ENCODE data around the gene SUGCT.

SUGCT gene

DNA sequence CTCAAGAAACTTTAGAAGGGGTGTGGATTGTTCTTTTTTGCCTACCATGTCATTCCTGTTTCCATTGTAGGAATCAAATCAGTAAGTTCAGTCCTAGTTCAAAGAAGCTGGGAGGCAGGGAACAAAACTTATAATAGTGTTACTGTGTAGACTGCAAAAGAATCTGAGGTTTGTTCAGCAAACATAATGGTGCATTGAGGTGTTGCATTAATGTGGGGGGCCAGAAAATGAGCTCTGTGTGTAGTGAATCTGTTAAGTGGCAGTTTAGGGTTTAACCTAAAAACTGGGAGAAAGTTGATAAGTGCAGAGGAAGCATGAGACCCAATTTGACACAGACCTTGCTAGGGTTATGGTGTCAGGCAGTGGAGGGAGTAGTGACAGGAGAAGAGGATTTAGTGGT is 197.7 kb downstream of the SUGCT start:
- no peak overlapping the region for H3K4me3 ChIP-seq
- no peaks in the 10 kb centered on the region for H4K20me1 ChIP-seq
- no peaks in the 10 kb centered on the region for H3K27me3 ChIP-seq
- no peaks in the 10 kb centered on the region for H3K9me3 ChIP-seq
- no peaks in the 10 kb centered on the region for H3K36me3 ChIP-seq
- no peak overlapping the region for H3K9ac ChIP-seq
- no peak overlapping the region for H3K4me2 ChIP-seq
- H3K27ac ChIP-seq, result no peak overlapping the region
- no peaks in the 10 kb centered on the region for H3K4me1 ChIP-seq
- TF ChIP-seq Cebpa-rat (IDR thresholded peaks at IDR 0.05), result no peak

DNA sequence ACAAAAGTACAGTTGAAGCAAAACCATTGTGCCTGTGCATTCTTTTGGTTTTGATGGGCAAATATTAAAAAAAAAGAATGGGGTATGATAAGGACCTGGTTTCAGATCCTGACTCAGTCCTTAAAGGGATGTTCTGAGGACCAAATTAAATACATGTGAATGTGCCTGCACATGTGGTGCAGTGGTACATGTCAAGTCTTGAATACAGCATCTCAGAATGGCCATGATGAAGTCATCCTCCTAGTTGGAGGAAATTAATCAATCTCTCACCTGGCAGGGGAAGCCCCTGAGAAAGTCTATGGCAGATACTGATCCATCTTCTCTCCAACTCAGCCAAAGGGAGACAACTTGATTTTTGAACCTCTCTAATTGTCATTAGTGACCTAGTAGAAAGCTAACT is 207.0 kb downstream of the SUGCT start:
- peaks cover 15% of the 10 kb centered on the region for H3K9me3 ChIP-seq
- H3K4me3 ChIP-seq, result no peak overlapping the region
- H4K20me1 ChIP-seq, result no peaks in the 10 kb centered on the region
- no peak overlapping the region for H3K9ac ChIP-seq
- no peak overlapping the region for H3K27ac ChIP-seq
- no peak for TF ChIP-seq Cebpa-rat (IDR thresholded peaks at IDR 0.05)
- H3K36me3 ChIP-seq, result no peaks in the 10 kb centered on the region
- H3K27me3 ChIP-seq, result no peaks in the 10 kb centered on the region
- no peak overlapping the region for H3K4me2 ChIP-seq
- H3K4me1 ChIP-seq, result no peaks in the 10 kb centered on the region

DNA sequence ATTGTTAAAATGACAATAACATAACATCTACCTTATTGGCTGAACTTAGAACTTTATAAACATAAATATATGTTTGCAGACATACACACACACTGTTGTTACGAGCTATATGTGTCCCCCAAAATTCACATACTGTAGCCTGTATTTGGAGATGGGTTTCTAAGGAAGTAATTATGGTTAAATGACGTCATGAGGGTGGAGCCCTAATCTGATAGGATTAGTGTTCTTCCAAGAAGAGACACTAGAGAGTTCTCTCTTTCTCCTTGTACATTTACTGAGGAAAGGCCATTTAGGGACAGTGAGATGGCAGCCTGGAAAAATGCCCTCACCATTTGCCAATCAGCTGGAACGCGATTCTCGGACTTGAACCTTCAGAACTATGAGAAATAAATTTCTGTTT is 211.7 kb downstream of the SUGCT start:
- TF ChIP-seq Cebpa-rat (IDR thresholded peaks at IDR 0.05), result no peak
- Histone ChIP-seq H3K9me3 (no peaks in the 10 kb centered on the region), H3K4me2 (no peak overlapping the region), H3K9ac (no peak overlapping the region), H3K27ac (no peak overlapping the region), H3K27me3 (no peaks in the 10 kb centered on the region), H3K4me3 (no peak overlapping the region), H3K4me1 (no peaks in the 10 kb centered on the region), H4K20me1 (no peaks in the 10 kb centered on the region), H3K36me3 (no peaks in the 10 kb centered on the region)

DNA sequence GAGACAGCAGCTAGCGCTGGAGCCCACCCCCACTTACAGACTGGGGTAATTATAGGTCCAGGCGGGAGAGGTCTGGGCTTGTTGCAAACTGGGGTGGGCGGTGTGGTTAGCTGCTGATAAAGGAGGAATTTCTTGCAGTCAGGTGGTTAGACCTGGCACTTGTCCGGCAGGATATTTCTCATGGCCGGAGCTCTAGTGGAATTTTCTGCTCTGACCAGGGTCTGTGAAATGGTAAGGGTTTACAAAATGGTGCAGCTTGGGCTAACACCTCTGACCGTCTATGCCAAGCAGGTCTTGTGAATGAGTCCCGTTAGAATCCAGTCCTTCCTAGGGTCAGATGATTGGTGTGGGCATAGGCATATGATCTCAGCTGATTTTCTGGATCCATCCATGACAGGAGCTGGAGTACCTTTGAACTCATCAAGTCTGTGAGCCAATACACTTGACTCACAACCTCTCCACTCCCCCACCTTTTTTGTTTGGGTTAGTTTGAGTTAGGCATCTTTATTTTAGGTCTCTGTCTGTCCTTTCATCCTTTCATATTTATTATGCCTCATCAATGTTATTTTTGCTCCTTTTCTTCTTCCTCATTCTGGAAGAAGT is 213.4 kb downstream of the SUGCT start:
- H4K20me1 ChIP-seq, result no peaks in the 10 kb centered on the region
- no peaks in the 10 kb centered on the region for H3K4me1 ChIP-seq
- no peaks in the 10 kb centered on the region for H3K9me3 ChIP-seq
- no peak overlapping the region for H3K9ac ChIP-seq
- TF ChIP-seq Cebpa-rat (IDR thresholded peaks at IDR 0.05), result no peak
- no peak overlapping the region for H3K4me3 ChIP-seq
- no peaks in the 10 kb centered on the region for H3K27me3 ChIP-seq
- no peak overlapping the region for H3K4me2 ChIP-seq
- H3K27ac ChIP-seq, result no peak overlapping the region
- no peaks in the 10 kb centered on the region for H3K36me3 ChIP-seq

DNA sequence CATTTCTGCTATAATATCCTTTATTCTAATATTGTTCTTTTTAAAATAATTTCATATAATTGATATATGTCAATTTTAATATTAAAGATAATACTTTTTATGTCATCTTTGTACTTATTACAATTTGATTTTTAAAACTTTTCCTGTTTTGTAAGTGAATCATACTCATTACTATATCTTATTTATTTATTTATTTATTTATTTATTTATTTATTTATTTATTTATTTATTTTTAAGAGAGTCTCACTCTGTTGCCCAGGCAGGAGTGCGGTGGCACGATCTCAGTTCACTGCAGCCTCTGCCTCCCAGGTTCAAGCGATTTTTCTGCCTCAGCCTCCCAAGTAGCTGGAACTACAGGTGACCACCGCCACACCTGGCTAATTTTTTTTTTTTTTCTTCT is 215.3 kb downstream of the SUGCT start:
- no peaks in the 10 kb centered on the region for H3K4me1 ChIP-seq
- no peaks in the 10 kb centered on the region for H3K36me3 ChIP-seq
- no peak overlapping the region for H3K4me2 ChIP-seq
- TF ChIP-seq Cebpa-rat (IDR thresholded peaks at IDR 0.05), result no peak
- no peaks in the 10 kb centered on the region for H3K27me3 ChIP-seq
- no peak overlapping the region for H3K9ac ChIP-seq
- H4K20me1 ChIP-seq, result no peaks in the 10 kb centered on the region
- H3K27ac ChIP-seq, result no peak overlapping the region
- H3K9me3 ChIP-seq, result no peaks in the 10 kb centered on the region
- no peak overlapping the region for H3K4me3 ChIP-seq

DNA sequence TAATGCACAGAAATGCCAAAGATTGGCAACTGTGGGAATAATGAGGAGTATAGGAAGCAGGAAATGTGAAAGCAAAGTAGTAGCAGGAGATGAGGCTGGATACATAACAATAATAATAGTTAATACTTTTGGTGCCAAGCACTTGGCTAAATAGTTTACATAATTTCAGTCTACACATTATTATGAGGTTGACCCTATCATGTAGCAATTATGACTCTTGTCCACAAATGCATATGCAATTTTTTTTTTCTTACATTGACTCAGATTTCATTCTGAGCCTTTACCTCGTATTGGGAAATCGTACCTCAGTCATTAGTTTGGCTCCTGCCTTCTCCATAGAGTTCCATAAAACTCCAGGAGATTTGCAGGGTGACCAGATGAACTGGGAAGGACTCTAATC is 219.9 kb downstream of the SUGCT start:
- Histone ChIP-seq H3K27ac (no peak overlapping the region), H3K9ac (no peak overlapping the region), H3K27me3 (no peaks in the 10 kb centered on the region), H3K4me1 (no peaks in the 10 kb centered on the region), H3K4me3 (no peak overlapping the region), H3K4me2 (no peak overlapping the region), H3K9me3 (no peaks in the 10 kb centered on the region), H3K36me3 (no peaks in the 10 kb centered on the region), H4K20me1 (no peaks in the 10 kb centered on the region)
- no peak for TF ChIP-seq Cebpa-rat (IDR thresholded peaks at IDR 0.05)

DNA sequence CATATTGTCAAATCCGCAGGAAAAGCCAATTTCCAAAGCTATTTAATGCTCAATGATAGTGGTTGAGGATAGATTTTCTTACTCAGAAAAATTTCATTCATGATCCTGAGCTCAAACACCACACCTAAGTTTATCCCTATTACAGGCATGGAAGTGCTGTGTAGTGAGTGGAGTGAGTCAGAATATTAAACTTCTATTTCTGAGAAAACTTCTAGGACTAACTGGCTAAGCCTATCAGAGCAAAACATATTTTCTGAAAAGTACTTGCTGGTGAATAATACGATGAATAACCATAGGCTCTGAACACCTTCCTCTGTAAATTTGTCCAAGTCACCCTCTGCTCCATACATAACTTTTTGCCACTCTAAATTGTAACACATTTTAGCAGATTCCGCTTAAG is 221.5 kb downstream of the SUGCT start:
- no peak for TF ChIP-seq Cebpa-rat (IDR thresholded peaks at IDR 0.05)
- Histone ChIP-seq H3K9me3 (no peaks in the 10 kb centered on the region), H3K9ac (no peak overlapping the region), H3K36me3 (no peaks in the 10 kb centered on the region), H3K4me1 (no peaks in the 10 kb centered on the region), H3K4me2 (no peak overlapping the region), H3K4me3 (no peak overlapping the region), H3K27me3 (no peaks in the 10 kb centered on the region), H4K20me1 (no peaks in the 10 kb centered on the region), H3K27ac (no peak overlapping the region)

DNA sequence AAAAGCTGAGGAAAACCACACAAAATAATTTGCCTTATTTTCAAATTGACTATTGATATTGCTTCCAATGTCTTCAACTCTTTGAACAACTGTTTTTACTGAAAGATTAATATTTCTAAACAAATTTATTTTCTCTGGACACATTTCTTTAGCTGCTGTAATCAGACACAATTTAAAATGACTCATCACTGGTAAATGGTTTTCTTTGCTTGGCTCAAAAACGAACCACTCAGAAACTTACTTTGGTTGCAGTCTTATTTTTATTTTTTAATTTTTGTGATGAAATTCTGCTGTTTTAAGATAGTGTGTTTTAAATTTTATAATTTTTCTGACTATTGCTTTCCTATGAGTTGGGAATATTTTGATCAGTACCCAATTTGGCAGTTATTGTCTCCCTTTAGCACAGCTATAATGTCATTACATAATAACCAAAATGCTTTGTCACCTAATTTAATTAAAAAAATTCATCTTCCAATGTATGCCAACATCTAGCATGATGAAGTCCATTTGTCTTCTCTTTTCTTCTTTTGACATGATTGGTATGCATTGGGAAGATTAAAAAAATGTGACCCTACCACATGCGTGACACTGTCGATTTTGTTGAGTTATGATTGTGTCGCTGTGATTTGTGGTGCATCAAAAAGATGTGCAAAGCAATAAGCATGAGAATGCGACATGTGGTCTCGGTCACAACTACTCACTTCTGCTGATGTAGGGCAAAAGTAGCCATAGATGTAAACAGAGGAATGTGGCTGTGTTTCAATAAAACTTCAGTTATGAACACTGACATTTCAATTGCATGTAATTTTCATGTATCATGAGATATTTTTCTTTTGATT is 222.3 kb downstream of the SUGCT start:
- Histone ChIP-seq H3K9me3 (no peaks in the 10 kb centered on the region), H3K4me2 (no peak overlapping the region), H3K36me3 (no peaks in the 10 kb centered on the region), H4K20me1 (no peaks in the 10 kb centered on the region), H3K27me3 (no peaks in the 10 kb centered on the region), H3K4me1 (no peaks in the 10 kb centered on the region), H3K9ac (no peak overlapping the region), H3K27ac (no peak overlapping the region), H3K4me3 (no peak overlapping the region)
- TF ChIP-seq Cebpa-rat (IDR thresholded peaks at IDR 0.05), result no peak

DNA sequence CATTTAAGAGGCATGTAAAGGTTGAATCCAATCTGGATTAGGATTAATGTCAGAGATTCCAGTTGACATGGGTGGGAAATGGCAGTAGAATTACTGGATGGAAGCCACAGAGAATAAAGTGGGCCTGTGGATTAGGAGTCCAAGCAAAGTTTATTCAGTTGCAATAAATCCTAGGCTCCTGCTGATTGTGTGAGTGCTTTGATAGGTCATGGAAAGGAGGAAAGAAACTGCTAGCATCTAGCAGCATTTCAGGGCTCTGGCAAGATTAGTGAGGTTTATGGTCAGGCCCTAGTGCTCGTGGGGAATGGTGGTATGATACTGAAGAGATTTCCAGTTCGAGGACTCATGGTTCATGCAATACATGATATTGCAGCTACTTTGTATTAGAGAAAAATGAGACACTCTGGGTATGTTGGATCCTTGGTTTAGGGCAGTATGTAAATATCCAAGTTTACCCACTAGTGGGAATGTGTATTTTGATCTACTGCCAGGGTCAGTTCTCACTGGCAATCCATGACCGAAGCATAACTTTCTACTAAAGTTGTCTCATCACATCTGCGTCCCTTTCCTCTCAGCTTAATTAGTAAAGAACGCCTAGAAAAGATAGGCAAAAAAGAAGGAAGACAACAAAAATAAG is 235.0 kb downstream of the SUGCT start:
- H3K27ac ChIP-seq, result no peak overlapping the region
- no peaks in the 10 kb centered on the region for H3K27me3 ChIP-seq
- no peak overlapping the region for H3K9ac ChIP-seq
- H3K36me3 ChIP-seq, result no peaks in the 10 kb centered on the region
- H4K20me1 ChIP-seq, result no peaks in the 10 kb centered on the region
- H3K4me1 ChIP-seq, result no peaks in the 10 kb centered on the region
- no peak for TF ChIP-seq Cebpa-rat (IDR thresholded peaks at IDR 0.05)
- no peaks in the 10 kb centered on the region for H3K9me3 ChIP-seq
- H3K4me2 ChIP-seq, result no peak overlapping the region
- no peak overlapping the region for H3K4me3 ChIP-seq

DNA sequence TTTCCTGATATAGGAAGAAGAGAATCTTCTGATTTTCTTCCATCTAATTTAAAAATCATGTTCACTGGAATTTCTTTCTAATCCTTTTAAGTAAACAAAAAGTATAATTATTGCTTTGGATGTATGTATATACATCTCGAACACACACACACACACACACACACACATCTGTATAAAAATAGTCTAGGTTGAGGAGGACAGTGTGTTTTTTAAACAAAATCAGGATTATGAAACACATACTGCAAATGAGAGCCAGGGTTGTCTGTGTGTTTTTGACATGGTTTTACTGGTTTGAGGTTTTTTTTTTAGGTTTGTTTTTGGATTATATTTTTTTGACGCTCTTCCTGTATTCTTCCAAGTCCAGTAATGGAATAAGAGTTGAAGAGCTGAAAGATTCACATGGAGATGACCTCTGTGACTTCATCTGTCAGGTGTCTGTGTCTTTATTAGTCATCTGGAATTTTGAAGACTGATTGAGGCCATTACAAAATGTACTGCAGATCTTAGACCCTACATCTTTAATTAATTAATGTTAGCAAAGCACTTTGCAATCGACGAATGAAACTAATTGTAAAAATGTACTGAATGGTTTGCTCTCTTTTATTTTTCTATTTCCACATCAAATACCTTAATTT is 237.1 kb downstream of the SUGCT start:
- Histone ChIP-seq H3K27ac (no peak overlapping the region), H3K27me3 (no peaks in the 10 kb centered on the region), H3K36me3 (no peaks in the 10 kb centered on the region), H3K9ac (no peak overlapping the region), H3K4me3 (no peak overlapping the region), H4K20me1 (no peaks in the 10 kb centered on the region), H3K4me2 (no peak overlapping the region), H3K4me1 (no peaks in the 10 kb centered on the region), H3K9me3 (no peaks in the 10 kb centered on the region)
- no peak for TF ChIP-seq Cebpa-rat (IDR thresholded peaks at IDR 0.05)
